ENCODE measurements around the gene ZNF182.
A peak's percentile ranks its signal among the peaks of the same experiment; 100 is the strongest.
"Not testable (repeated sequence)": the region's sequence is repeated elsewhere in the genome, so short reads cannot be mapped to it uniquely, and the experiment has no call there.

ZNF182 gene

GRCh38 chrX:48022738-48023137 is 18.9 kb upstream of the ZNF182 start:
- H3K27me3 ChIP-seq (replicated peaks; ENCODE audit: control insufficient read depth, insufficient read depth, low read length, poor library complexity, severe bottlenecking): no peaks in the 10 kb centered on the region
- no peaks in the 10 kb centered on the region for H3K9me3 ChIP-seq (ENCODE audit: control insufficient read depth, low read length)
- no peak overlapping the region for H3K27ac ChIP-seq (ENCODE audit: insufficient read depth, low read length, poor library complexity, severe bottlenecking)
- peaks cover 7% of the 10 kb centered on the region for H3K4me1 ChIP-seq (ENCODE audit: control insufficient read depth, insufficient read depth, low read length, poor library complexity, severe bottlenecking)
- H3K4me3 ChIP-seq (ENCODE audit: insufficient read depth, low read depth, low read length, poor library complexity, severe bottlenecking): no peak overlapping the region
- H3K36me3 ChIP-seq (ENCODE audit: control insufficient read depth, insufficient read depth, low read length): no peaks in the 10 kb centered on the region
- no peak for DNase-seq

GRCh38 chrX:48022100-48022499 is 18.3 kb upstream of the ZNF182 start:
- H3K27ac ChIP-seq (ENCODE audit: insufficient read depth, low read length, poor library complexity, severe bottlenecking): no peak overlapping the region
- H3K4me1 ChIP-seq (ENCODE audit: control insufficient read depth, insufficient read depth, low read length, poor library complexity, severe bottlenecking): peaks cover 7% of the 10 kb centered on the region
- no peaks in the 10 kb centered on the region for H3K36me3 ChIP-seq (ENCODE audit: control insufficient read depth, insufficient read depth, low read length)
- H3K9me3 ChIP-seq (ENCODE audit: control insufficient read depth, low read length): no peaks in the 10 kb centered on the region
- DNase-seq: no peak
- no peak overlapping the region for H3K4me3 ChIP-seq (ENCODE audit: insufficient read depth, low read depth, low read length, poor library complexity, severe bottlenecking)
- no peaks in the 10 kb centered on the region for H3K27me3 ChIP-seq (replicated peaks; ENCODE audit: control insufficient read depth, insufficient read depth, low read length, poor library complexity, severe bottlenecking)

GRCh38 chrX:48021026-48021900 is 17.5 kb upstream of the ZNF182 start:
- H3K36me3 ChIP-seq (ENCODE audit: control insufficient read depth, insufficient read depth, low read length): no peaks in the 10 kb centered on the region
- peak; percentile 29 to 66 (median 63) for DNase-seq

GRCh38 chrX:48020472-48020871 is 16.7 kb upstream of the ZNF182 start:
- not testable (repeated sequence) for H3K4me1 ChIP-seq (ENCODE audit: control insufficient read depth, insufficient read depth, low read length, poor library complexity, severe bottlenecking); H3K9me3 ChIP-seq (ENCODE audit: control insufficient read depth, low read length); H3K36me3 ChIP-seq (ENCODE audit: control insufficient read depth, insufficient read depth, low read length); DNase-seq; H3K27me3 ChIP-seq (replicated peaks; ENCODE audit: control insufficient read depth, insufficient read depth, low read length, poor library complexity, severe bottlenecking)
- H3K4me3 ChIP-seq (ENCODE audit: insufficient read depth, low read depth, low read length, poor library complexity, severe bottlenecking): peak overlapping the region; percentile 61
- H3K27ac ChIP-seq (ENCODE audit: insufficient read depth, low read length, poor library complexity, severe bottlenecking): peak overlapping the region; percentile 86

More at GRCh38 chrX:48021026-48021900, 17.5 kb upstream of the ZNF182 start:
- no peaks in the 10 kb centered on the region for H3K9me3 ChIP-seq (ENCODE audit: control insufficient read depth, low read length)
- peaks cover 7% of the 10 kb centered on the region for H3K4me1 ChIP-seq (ENCODE audit: control insufficient read depth, insufficient read depth, low read length, poor library complexity, severe bottlenecking)
- peak overlapping the region; percentile 86 for H3K27ac ChIP-seq (ENCODE audit: insufficient read depth, low read length, poor library complexity, severe bottlenecking)
- no peaks in the 10 kb centered on the region for H3K27me3 ChIP-seq (replicated peaks; ENCODE audit: control insufficient read depth, insufficient read depth, low read length, poor library complexity, severe bottlenecking)
- H3K4me3 ChIP-seq (ENCODE audit: insufficient read depth, low read depth, low read length, poor library complexity, severe bottlenecking): peak overlapping the region; percentile 61

- DNase-seq; H3K4me3 ChIP-seq (ENCODE audit: insufficient read depth, low read depth, low read length, poor library complexity, severe bottlenecking); H3K4me1 ChIP-seq (ENCODE audit: control insufficient read depth, insufficient read depth, low read length, poor library complexity, severe bottlenecking); H3K9me3 ChIP-seq (ENCODE audit: control insufficient read depth, low read length); H3K36me3 ChIP-seq (ENCODE audit: control insufficient read depth, insufficient read depth, low read length); H3K27me3 ChIP-seq (replicated peaks; ENCODE audit: control insufficient read depth, insufficient read depth, low read length, poor library complexity, severe bottlenecking); H3K27ac ChIP-seq (ENCODE audit: insufficient read depth, low read length, poor library complexity, severe bottlenecking): not testable (repeated sequence)
Observed at GRCh38 chrX:48019892-48020291, 16.1 kb upstream of the ZNF182 start.

- not testable (repeated sequence) for H3K4me3 ChIP-seq (ENCODE audit: insufficient read depth, low read depth, low read length, poor library complexity, severe bottlenecking); H3K9me3 ChIP-seq (ENCODE audit: control insufficient read depth, low read length); H3K36me3 ChIP-seq (ENCODE audit: control insufficient read depth, insufficient read depth, low read length); DNase-seq; H3K27ac ChIP-seq (ENCODE audit: insufficient read depth, low read length, poor library complexity, severe bottlenecking); H3K27me3 ChIP-seq (replicated peaks; ENCODE audit: control insufficient read depth, insufficient read depth, low read length, poor library complexity, severe bottlenecking); H3K4me1 ChIP-seq (ENCODE audit: control insufficient read depth, insufficient read depth, low read length, poor library complexity, severe bottlenecking)
Observed at GRCh38 chrX:48016583-48017310, 13.0 kb upstream of the ZNF182 start.

GRCh38 chrX:48009445-48009960 is 5.7 kb upstream of the ZNF182 start:
- not testable (repeated sequence) for H3K4me3 ChIP-seq (ENCODE audit: insufficient read depth, low read depth, low read length, poor library complexity, severe bottlenecking); H3K27me3 ChIP-seq (replicated peaks; ENCODE audit: control insufficient read depth, insufficient read depth, low read length, poor library complexity, severe bottlenecking); H3K36me3 ChIP-seq (ENCODE audit: control insufficient read depth, insufficient read depth, low read length); H3K9me3 ChIP-seq (ENCODE audit: control insufficient read depth, low read length); DNase-seq; H3K27ac ChIP-seq (ENCODE audit: insufficient read depth, low read length, poor library complexity, severe bottlenecking); H3K4me1 ChIP-seq (ENCODE audit: control insufficient read depth, insufficient read depth, low read length, poor library complexity, severe bottlenecking)

GRCh38 chrX:48006688-48007087 is 2.9 kb upstream of the ZNF182 start, which contains the start of gene SPACA5:
TSS of gene SPACA5 (plus strand) at chrX:48006988. CDS start at chrX:48007803, 815 bp downstream.
- H3K4me1 ChIP-seq (ENCODE audit: control insufficient read depth, insufficient read depth, low read length, poor library complexity, severe bottlenecking); H3K36me3 ChIP-seq (ENCODE audit: control insufficient read depth, insufficient read depth, low read length); DNase-seq; H3K9me3 ChIP-seq (ENCODE audit: control insufficient read depth, low read length); H3K27me3 ChIP-seq (replicated peaks; ENCODE audit: control insufficient read depth, insufficient read depth, low read length, poor library complexity, severe bottlenecking); H3K4me3 ChIP-seq (ENCODE audit: insufficient read depth, low read depth, low read length, poor library complexity, severe bottlenecking); H3K27ac ChIP-seq (ENCODE audit: insufficient read depth, low read length, poor library complexity, severe bottlenecking): not testable (repeated sequence)

GRCh38 chrX:48003367-48003757 is 427 bp downstream of the ZNF182 start:
- Histone ChIP-seq H3K9me3 (ENCODE audit: control insufficient read depth, low read length) (no peaks in the 10 kb centered on the region), H3K4me3 (ENCODE audit: insufficient read depth, low read depth, low read length, poor library complexity, severe bottlenecking) (peak overlapping the region; percentile 53), H3K27ac (ENCODE audit: insufficient read depth, low read length, poor library complexity, severe bottlenecking) (peak overlapping the region; percentile 70), H3K36me3 (ENCODE audit: control insufficient read depth, insufficient read depth, low read length) (no peaks in the 10 kb centered on the region), H3K4me1 (ENCODE audit: control insufficient read depth, insufficient read depth, low read length, poor library complexity, severe bottlenecking) (no peaks in the 10 kb centered on the region), H3K27me3 (replicated peaks; ENCODE audit: control insufficient read depth, insufficient read depth, low read length, poor library complexity, severe bottlenecking) (no peaks in the 10 kb centered on the region)
- DNase-seq: no peak

- Histone ChIP-seq H3K9me3 (ENCODE audit: control insufficient read depth, low read length) (no peaks in the 10 kb centered on the region), H3K27ac (ENCODE audit: insufficient read depth, low read length, poor library complexity, severe bottlenecking) (no peak overlapping the region), H3K4me1 (ENCODE audit: control insufficient read depth, insufficient read depth, low read length, poor library complexity, severe bottlenecking) (no peaks in the 10 kb centered on the region), H3K4me3 (ENCODE audit: insufficient read depth, low read depth, low read length, poor library complexity, severe bottlenecking) (peak overlapping the region; percentile 53), H3K36me3 (ENCODE audit: control insufficient read depth, insufficient read depth, low read length) (no peaks in the 10 kb centered on the region), H3K27me3 (replicated peaks; ENCODE audit: control insufficient read depth, insufficient read depth, low read length, poor library complexity, severe bottlenecking) (no peaks in the 10 kb centered on the region)
- DNase-seq: no peak
Observed at GRCh38 chrX:48002929-48003328, 860 bp downstream of the ZNF182 start.

Data from effector memory CD4-positive, alpha-beta T cell (primary cell).